HG03457 (cell line): ENCODE data around the gene PCBD2.
"Not testable (repeated sequence)": the region's sequence is repeated elsewhere in the genome, so short reads cannot be mapped to it uniquely, and the experiment has no call there.

Experiments used
- ATAC-seq: cut with Tn5 transposase; IDR thresholded peaks from one replicate; pipeline ENCODE4 v1.9.1; 2021; ENCODE audit warnings: moderate number of reproducible peaks; ENCODE audit not compliant: unreplicated experiment

PCBD2 gene

DNA sequence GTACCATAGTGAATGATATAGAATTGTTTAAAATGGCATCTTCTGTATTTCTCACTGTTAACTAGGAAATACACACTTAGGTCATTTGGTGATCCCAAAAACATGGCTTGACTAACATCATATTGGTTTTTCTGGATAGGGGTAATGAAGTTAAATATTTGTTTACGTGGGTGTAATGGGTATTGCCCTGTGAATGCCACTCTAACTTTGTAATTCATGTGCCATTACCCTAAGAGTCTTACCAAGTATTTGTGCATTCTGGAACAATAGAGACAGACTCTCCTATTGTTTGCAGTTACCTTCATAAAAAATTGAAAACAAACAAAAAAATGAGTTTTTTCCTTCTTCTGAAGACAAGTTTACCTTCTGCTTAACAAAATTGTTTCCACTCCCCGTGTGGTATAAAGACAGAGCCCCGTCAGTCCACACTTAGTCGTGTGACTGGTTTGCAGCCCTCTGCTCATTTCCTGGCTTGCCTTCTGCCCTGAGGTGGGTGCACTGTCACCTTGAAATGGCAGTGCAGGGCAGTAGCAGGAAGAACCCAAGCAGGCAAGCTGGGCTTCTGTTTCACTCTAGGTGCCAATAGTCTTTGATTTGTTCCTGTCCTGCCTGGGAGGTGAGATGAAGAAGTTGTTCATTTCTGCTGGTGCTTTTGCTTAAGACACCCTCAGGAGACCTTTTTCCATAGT lies 53.1 kb downstream of the PCBD2 start:
- no peak for ATAC-seq

DNA sequence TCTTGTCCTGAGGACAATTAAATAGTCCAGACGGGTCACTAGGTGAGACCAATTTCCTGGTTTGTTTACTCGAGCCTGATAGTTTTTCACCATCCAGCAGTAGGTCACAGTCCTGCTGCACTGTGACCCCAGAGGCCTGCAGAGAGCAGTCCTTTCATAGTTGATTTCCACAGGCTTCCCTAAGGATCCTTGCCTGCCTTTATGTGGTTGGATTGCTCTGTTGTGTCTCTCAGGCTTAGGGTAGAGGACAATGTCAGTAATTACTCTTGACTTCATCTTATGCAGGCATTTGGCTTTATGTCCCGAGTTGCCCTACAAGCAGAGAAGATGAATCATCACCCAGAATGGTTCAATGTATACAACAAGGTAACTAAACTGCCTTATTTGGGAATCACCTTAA lies 53.8 kb downstream of the PCBD2 start:
- no peak for ATAC-seq

DNA sequence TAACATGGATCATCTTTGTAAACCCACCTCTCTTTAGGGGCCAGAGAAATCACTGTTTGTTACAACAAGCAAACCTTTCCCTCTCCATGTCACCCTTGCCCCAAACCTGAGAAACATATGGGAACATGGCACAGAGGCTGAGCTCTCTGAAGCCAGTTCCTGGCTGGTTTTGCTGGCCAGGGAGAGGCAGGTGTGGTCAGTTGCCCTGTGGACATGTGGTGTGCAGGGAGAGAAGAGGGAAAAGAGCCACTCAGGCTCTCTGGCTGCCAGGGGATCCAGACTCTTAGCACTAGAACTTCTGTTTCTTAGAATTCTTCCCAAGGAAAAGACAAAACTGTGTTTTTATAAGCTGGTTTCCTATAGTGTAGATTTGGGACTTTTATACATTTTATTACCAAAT lies 58.2 kb downstream of the PCBD2 start:
- ATAC-seq, result no peak

DNA sequence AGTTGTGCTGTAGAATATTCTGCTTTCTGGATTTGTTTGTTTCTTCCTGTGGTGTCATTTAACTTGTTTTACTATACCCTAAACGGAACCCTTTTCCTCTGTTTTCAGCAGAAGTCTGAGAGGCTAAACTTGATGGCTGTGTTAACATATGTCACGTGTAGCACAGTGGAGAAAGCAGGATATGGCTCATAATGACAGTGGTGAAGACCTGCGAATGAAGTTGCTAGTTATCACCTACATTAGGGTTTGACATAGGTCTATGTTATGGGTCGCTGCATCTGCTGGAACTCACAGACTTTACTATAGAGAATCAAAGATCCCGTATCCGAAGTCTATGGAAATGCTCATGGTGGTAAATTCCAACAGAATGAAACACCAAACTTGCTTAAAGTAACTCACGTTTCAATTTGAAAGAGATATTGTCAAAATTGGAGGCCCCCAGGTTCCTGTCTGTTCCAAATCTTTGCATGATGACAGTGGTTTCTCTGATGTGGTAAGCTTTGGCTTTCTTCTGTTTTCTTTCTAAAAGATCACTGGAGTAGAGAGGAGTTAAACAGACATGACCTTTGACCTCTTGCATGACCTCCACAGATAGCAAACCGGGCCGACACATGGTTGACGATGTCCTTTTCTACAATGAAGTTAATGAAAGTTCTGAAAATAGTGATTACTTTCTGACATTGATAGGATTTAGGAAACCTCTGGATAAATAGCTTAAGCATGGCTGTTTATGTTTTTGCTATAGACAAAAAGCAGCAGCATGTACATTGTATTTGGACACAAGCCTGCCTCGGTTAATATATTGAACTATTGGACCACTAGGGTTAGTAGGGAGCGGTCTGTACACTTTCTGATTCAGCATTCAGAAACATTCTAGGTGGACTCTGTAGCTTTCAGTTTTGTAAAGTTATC lies 59.7 kb downstream of the PCBD2 start:
- no peak for ATAC-seq

DNA sequence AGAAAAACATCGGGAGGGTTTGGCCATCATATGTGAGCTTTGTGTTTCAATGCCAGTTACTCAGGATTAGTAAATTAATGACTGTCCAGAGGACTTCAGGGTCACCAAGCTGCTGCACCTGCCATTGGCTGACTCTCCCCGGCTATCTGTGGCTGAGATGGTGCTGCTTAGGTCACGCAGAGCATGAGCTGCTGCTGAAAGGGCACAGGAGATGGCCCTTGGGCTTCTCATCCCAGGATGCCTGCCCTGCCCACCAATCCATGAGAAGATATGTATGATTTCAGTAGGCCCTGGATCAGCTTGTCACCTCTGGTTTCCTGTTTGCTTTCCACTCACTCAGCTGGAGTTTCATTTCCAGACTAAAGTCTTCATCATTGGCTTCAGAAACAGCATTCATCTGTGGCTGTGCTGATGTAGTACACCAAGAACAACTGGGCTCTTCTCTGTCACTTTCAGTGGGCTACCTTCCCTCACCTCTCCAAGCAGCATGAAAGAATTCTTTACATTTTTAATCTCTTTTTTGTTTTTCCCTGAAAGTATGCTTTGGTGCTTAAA lies 60.4 kb downstream of the PCBD2 start:
- ATAC-seq, result no peak

DNA sequence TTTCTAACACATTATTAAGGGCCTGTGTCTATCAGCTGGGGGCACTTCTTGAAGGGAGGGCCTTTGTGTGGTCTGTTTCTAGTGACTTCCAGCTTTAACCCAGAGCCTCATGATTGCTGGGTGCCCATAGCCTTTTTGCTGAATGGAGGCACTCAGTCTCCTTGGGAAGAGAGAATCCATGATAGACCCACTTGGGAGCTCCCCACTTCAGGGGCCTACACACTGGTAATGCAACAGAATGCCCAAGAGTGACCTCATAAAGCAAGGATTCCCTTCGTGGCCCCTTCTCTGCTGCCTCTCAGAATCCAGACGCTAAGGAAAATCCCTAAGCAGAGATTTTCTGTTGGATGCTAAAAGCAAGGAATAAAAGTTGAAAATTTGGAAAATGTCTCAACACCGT lies 62.7 kb downstream of the PCBD2 start, which contains the start of gene CATSPER3:
CATSPER3 (plus strand) TSS at position 301 of the 400 bp plus-strand sequence; CDS start at position 386, 85 bp downstream.
- no peak for ATAC-seq

DNA sequence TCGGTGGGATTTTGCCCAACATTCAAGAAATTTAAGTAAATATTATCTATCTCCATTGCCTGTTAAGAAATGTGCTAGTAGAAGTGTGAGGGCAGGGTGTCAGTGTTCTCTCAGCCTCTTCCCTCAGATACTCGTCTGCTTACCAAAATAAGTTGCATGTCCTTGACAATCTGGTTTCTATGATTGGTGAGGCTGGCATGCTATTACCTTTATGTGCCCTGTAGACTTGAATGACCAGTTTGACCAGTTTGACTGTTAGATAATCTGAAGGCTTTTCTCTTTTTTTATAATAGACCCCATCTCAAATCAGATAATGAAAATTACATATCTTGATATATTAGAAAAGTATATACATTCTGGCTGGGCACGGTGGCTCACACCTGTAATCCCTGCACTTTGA lies 63.1 kb downstream of the PCBD2 start:
- ATAC-seq, result no peak

DNA sequence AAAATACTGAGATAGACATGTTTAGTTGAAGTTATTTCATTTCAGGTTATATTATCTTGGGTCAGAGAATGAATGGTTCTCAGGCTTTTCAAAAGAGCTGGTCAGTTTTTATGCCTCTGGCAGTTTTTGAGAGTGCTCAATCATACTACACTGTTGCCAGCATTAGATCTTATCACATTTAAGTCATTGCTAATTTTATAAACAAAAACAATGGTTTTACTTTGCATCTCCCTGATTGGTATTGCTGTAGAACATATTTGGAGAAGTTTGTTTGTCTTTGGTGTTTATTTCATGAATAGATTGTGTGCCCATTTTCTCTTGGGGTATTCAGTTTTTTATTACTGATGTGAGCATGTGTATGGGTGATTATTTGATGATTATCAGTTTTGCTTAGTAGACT lies 64.2 kb downstream of the PCBD2 start:
- no peak for ATAC-seq

DNA sequence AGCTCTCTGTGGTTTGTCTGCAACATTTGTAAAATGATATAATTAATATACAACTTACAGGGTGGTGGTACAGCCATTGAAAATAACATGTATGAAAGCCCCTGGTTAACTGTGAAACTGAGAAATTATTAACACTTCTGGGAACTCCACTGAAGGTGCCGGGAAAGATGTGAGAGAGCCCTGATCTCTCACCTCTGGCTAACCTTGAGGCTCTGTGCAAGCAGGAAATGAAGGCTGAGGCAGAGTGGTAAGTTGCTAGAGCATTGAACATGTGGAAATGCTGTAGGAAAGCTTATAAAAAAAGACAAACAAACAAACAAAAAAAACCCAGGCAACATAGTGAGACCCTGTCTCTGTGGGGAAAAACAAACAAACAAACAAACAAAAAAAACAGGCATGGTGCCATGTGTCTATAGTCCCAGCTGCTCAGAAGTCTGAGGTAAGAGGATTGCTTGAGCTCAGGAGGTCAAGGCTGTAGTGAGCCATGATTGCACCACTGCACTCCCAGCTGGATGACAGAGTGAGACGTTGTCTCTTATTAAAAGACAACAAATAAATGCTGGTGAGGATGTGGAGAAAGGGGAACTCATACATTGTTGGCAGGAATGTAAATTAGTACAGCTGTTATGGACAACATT lies 70.3 kb downstream of the PCBD2 start:
- no peak for ATAC-seq

DNA sequence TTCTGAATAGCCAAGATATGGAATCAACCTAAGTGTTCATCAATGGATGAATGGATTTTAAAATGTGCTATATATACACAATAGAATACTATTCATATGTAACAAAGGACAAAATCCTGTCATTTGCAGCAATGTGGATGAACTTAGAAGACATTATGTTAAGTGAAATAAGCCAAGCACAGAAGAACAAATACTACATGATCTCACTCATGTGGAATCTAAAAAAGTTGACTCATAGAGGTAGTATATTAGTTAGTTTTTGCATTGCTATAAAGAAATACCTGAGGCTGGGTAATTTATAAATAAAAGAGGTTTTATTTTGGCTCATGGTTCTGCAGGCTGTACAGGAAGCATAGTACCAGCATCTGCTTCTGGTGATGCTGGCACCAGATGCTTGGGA lies 70.9 kb downstream of the PCBD2 start:
- ATAC-seq, result no peak

DNA sequence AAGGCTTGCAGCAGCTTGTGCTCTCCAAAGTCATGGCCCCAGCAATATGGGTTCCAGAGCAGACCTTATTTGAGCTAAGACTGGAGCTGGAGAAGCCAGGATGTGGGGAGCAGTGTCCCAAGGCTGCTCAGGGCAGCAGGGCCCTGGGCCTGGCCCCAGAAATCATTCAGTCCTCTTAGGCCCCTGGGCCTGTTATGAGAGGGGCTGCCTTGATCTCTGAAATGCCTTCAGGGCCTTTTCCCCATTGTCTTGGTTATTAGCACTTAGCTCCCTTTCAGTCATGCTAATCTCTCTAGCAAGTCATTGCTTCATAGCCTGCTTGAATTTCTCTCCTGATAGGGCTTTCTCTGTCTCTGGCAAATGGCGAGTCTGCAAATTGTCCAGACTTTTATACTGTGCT lies 71.9 kb downstream of the PCBD2 start:
- no peak for ATAC-seq

DNA sequence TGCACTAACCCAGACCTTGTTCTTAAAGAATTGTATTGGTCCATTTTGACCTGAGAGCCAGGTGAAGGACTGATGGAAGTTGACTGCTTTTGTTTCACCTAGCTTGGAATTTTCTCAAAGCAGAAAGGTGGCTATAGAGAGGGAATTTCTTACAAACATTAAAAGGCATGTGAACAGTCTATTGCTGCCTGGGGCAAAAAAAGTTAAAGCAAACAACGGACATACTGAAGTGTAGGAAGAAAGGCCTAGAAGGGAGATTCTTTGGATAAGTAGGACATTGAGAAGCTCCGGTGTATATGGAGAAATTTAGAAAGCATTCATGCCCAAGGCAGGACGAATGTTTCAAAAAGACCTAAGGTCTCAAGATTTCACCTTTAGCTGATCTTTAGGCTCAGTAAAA lies 74.5 kb downstream of the PCBD2 start:
- ATAC-seq, result no peak

DNA sequence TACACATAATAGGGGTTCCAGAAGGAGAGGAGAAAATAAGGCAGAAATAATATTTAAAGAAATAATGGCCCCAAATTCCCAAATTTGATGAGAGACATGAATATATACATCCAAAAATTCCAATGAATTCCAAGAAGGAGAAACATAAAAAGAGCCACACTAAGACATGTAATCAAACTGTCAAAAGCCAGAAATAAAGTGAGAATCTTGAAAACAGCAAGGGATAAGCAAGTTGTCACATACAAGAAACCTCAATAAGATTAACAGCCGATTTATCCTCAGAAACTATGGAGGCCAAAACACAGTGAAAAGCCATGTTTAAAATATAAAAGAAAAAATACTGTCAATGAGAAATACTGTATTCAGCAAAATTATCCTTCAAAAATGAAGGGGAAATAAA lies 77.3 kb downstream of the PCBD2 start:
- ATAC-seq, result no peak

DNA sequence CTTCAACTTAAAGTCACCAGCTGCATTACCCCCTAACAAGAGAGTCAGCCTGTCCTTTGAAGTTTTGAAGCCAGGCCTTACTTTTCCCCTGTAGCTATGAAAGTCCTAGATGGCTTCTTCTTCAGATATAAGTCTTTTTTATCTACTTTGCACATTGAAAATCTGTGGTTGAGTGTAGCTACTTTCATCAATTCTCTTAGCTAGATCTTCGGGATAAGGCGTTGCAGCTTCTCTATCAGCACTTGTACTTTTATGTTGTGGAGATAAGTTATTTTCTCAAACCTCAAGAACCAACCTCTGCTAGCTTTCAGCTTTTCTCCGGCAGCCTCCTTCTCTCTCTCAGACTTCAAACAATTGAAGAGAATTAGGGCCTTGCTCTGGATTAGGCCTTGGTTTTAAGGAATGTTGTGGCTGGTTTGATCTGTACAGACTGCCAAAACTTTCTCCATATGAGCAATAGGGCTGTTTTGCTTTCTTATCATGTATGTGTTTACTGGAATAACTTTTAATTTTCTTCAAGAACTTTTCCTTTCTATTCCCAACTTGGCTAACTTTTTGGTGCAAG lies 84.4 kb downstream of the PCBD2 start:
- ATAC-seq, result no peak

DNA sequence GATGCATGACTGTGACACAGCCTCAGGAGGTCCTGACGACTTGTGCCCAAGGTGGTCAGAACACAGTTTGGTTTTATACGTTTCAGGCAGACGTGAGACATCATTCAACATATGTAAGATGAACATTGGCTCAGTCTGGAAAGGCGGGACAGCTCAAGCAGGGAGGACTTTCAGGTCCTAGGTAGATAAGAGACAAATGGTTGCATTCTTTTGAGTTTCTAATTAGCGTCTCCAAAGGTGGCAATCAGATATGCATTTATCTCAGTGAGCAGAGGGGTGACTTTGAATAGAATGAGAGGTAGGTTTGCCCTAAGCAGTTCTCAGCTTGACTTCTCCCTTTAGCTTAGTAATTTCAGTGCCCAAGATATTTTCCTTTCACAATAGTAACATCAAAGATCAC lies 85.3 kb downstream of the PCBD2 start:
- ATAC-seq, result not testable (repeated sequence)

DNA sequence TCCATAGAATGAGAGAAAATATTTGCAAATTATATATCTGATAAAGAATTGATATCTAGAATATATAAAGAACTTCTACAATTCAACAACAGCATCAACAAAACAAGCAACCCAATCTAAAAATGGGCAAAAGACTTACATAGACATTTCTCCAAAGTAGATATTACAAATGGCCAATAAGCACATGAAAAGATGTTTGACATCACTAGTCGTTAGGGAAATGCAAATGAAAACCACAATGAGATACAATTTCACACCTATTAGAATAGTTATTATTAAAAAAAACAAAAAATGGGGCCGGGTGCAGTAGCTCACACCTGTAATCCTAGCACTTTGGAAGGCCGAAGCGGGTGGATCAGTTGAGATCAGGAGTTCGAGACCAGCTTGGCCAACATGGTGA lies 87.2 kb downstream of the PCBD2 start:
- ATAC-seq, result no peak

DNA sequence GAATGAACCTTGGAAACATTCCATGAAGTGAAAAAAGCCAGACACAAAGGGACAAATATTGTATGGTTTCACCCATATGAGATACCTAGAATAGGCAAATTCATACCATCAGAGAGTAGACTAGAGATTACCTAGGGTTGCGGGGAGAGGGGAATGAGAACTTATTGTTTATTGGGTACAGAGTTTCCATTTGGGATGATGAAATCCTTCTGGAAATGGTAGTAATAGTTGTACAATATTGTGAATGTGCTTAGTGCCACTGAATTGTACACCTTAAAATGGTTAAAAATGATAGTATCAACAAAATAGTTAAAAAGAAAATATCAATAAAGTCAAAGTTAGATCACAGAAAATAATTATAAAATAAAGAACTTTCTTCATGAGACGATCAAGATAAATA lies 88.2 kb downstream of the PCBD2 start:
- no peak for ATAC-seq

DNA sequence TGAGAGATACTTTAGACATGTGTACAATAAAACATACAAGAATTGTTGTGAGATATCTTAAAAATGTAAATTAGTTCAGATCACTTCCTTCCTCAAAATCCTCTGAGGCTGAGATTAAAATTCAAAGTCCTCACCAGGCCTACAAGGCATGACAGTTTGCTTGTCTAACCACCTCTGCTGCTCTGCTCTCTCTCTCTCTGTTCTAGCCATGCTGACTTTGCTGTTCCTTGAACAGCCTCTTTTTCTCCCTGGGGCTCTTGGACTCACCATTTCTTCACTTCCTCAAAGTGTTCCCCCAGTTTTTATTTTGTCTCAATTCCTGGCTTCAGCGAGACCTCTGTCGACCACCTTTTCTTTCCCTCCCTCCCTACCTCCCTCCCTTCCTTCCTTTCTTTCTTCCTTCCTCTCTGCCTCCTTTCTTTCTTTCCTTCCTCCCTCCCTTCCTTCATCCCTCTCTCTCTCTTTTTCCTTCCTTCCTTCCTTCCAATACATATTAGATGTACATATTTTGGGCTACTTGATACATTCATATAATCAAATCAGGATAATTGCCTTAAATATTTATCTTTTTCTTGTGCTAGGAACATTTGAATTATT lies 89.7 kb downstream of the PCBD2 start:
- no peak for ATAC-seq

DNA sequence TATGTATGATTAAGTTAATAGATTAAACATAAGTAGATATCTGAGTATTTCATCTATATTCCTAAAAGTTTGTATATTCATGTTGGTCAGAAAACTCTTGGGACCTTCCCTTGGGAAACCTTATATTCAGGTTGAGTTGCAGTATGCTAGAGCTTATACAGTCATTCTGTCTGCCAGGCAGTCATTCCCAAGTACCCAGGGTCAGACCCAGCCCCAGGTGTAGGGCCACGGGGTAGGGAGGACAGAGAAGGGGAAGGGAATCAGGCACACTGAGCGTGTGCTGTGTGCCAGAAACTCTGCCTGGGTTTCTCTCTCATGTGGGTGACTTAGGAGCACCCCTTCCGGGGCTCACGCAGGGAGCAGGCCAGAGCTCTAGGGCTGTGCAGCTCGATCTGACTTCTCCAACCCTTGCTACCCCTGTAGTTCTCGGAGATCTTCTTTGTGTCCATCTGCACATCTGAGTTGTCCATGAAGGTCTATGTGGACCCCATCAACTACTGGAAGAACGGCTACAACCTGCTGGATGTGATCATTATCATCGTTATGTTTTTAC lies 91.0 kb downstream of the PCBD2 start:
- no peak for ATAC-seq

DNA sequence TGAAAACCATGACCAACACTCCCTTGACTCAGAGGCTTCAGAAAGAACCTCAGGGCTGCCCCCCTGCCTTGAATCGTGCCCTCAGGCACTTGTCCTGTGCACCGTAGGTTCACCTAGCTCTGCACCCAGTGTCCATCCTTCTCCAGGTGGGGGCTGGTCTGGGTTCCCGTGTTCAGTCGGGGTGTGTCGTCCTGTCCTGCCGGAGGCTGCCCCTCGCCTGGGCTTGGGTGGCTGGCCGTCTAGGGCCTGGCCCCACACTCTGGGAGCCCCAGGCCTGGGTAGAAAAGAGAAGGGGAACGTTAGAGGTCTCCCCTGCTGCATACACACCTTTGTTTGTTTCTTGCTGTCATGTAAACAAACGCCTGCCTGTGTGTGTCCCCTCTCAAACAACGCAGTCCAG lies 92.1 kb downstream of the PCBD2 start:
- ATAC-seq, result no peak
